ENCODE data around the gene CHMP6. TPM values are rescaled to one million over a fixed set of nuclear protein-coding genes. Genes with fewer than 3 reads are reported as not detected.

Gene CHMP6
- total RNA-seq, 1 experiment from 2014 or later = 22.0 TPM

GRCh38 chr17:80998118-80998747, 6.6 kb downstream of the CHMP6 start:
- Histone ChIP-seq H3K9me2 (ENCODE audit: insufficient read depth) (no peaks in the 10 kb centered on the region), H4K20me1 (ENCODE audit: insufficient read depth) (no peaks in the 10 kb centered on the region), H3K27ac (ENCODE audit: low read depth, low read length) (no peak overlapping the region), H3K4me3 (replicated peaks in 1 of 2; ENCODE audit: low read depth in 1 of 2, low read length in 2 of 2) (no peak overlapping the region), H3K9me3 (ENCODE audit: control insufficient read depth in 1 of 2, insufficient read depth in 1 of 2, low read depth in 1 of 2, low read length in 2 of 2) (no peaks in the 10 kb centered on the region), H2AFZ (ENCODE audit: low read depth, low read length, poor library complexity, severe bottlenecking) (no peak overlapping the region), H3K36me3 (ENCODE audit: control insufficient read depth in 1 of 2, insufficient read depth in 2 of 2, low read length in 2 of 2) (peaks cover 24 to 36% of the 10 kb centered on the region in 2 experiments; a peak in 3 of 4 replicates), H3K9ac (ENCODE audit: low read length) (no peak overlapping the region), H3K79me2 (ENCODE audit: insufficient read depth, low read length) (no peaks in the 10 kb centered on the region), H3K27me3 (ENCODE audit: insufficient read depth, low read length) (no peaks in the 10 kb centered on the region), H3K4me2 (ENCODE audit: low read length) (no peak overlapping the region), H3K4me1 (ENCODE audit: control insufficient read depth in 1 of 2, insufficient read depth in 2 of 2, low read length in 2 of 2) (peaks cover 12 to 19% of the 10 kb centered on the region in 2 experiments)
- ChIA-PET POLR2A (no interaction called here), CTCF (interaction anchor here (0.8 kb wide), 1 partner anchor 9 kb away, joined by 3 read pairs; no protein-coding TSS in a partner anchor), RAD21 (ENCODE audit: low non-redundant PET in 1 of 2, low total read pairs in 2 of 2, uncharacterized antibody in 2 of 2, unreplicated experiment in 2 of 2) (no interaction called here)
- TF ChIP-seq RAD21 (IDR thresholded peaks at IDR 0.05; ENCODE audit: low read depth) (no peak), YY1 (IDR thresholded peaks at IDR 0.05; ENCODE audit: extremely low read depth, insufficient replicate concordance, low read depth, low read length) (no peak), SP1 (IDR thresholded peaks at IDR 0.05; ENCODE audit: low read depth) (no peak), ZNF274 (IDR thresholded peaks at IDR 0.05; ENCODE audit: low read depth, low read length) (no peak), FOSL1 (IDR thresholded peaks at IDR 0.05; ENCODE audit: low read depth) (no peak), ATF3 (IDR thresholded peaks at IDR 0.05) (no peak), POLR2AphosphoS5 (IDR thresholded peaks at IDR 0.05; ENCODE audit: low read depth, low read length) (no peak)
- DNase-seq (ENCODE audit: low read depth, low spot score) (no peak), ATAC-seq (no peak)
- intact Hi-C loops (cut with micrococcal nuclease) = no loop called here
- BruUV-seq (replicated peaks) = no TSS peak

- H4K20me1 ChIP-seq (ENCODE audit: insufficient read depth) = no peaks in the 10 kb centered on the region
- no peak overlapping the region for H3K27ac ChIP-seq (ENCODE audit: low read depth, low read length)
- ATAC-seq (no peak), DNase-seq (ENCODE audit: low read depth, low spot score) (no peak)
- intact Hi-C loops (cut with micrococcal nuclease) = no loop called here
- no peaks in the 10 kb centered on the region for H3K9me3 ChIP-seq (ENCODE audit: control insufficient read depth in 1 of 2, insufficient read depth in 1 of 2, low read depth in 1 of 2, low read length in 2 of 2)
- H2AFZ ChIP-seq (ENCODE audit: low read depth, low read length, poor library complexity, severe bottlenecking) = no peak overlapping the region
- peaks cover 5% of the 10 kb centered on the region for H3K27me3 ChIP-seq (ENCODE audit: insufficient read depth, low read length)
- H3K36me3 ChIP-seq (ENCODE audit: control insufficient read depth in 1 of 2, insufficient read depth in 2 of 2, low read length in 2 of 2) = peaks cover 24 to 36% of the 10 kb centered on the region in 2 experiments; a peak in 3 of 4 replicates
- RAD21 ChIA-PET (ENCODE audit: low non-redundant PET in 1 of 2, low total read pairs in 2 of 2, uncharacterized antibody in 2 of 2, unreplicated experiment in 2 of 2) = no interaction called here
- H3K9me2 ChIP-seq (ENCODE audit: insufficient read depth) = no peaks in the 10 kb centered on the region
- TF ChIP-seq POLR2AphosphoS5 (IDR thresholded peaks at IDR 0.05; ENCODE audit: low read depth, low read length) (no peak), EGR1 (IDR thresholded peaks at IDR 0.05; ENCODE audit: low read depth) (no peak), SIN3A (IDR thresholded peaks at IDR 0.05; ENCODE audit: low read depth) (no peak), FOSL1 (IDR thresholded peaks at IDR 0.05; ENCODE audit: low read depth) (no peak), MAX (IDR thresholded peaks at IDR 0.05) (no peak), ZBTB33 (IDR thresholded peaks at IDR 0.05; ENCODE audit: extremely low read depth, insufficient replicate concordance, low read length) (no peak), SRF (IDR thresholded peaks at IDR 0.05; ENCODE audit: low read depth) (no peak), ATF3 (IDR thresholded peaks at IDR 0.05) (no peak), CBX3 (IDR thresholded peaks at IDR 0.05; ENCODE audit: low read depth) (no peak)
- no peak overlapping the region for H3K9ac ChIP-seq (ENCODE audit: low read length)
- H3K4me2 ChIP-seq (ENCODE audit: low read length) = no peak overlapping the region
- H3K4me3 ChIP-seq (replicated peaks in 1 of 2; ENCODE audit: low read depth in 1 of 2, low read length in 2 of 2) = no peak overlapping the region
- CTCF ChIA-PET = interaction anchor here (0.8 kb wide), 1 partner anchor 10 kb away, joined by 3 read pairs; no protein-coding TSS in a partner anchor
- H3K4me1 ChIP-seq (ENCODE audit: control insufficient read depth in 1 of 2, insufficient read depth in 2 of 2, low read length in 2 of 2) = peaks cover 8 to 16% of the 10 kb centered on the region in 2 experiments
- H3K79me2 ChIP-seq (ENCODE audit: insufficient read depth, low read length) = no peaks in the 10 kb centered on the region
- POLR2A ChIA-PET = no interaction called here
- BruUV-seq (replicated peaks) = no TSS peak
Observed at GRCh38 chr17:80998748-80999535, 7.3 kb downstream of the CHMP6 start.
